Epithelial cell of esophagus (primary cell): ENCODE data around the gene NOC2L.

Experiments used
- DNase-seq: peaks from one replicate; pipeline ENCODE4 v3.0.0; 2010; ENCODE audit warnings: low read depth
- H3K4me3 ChIP-seq: 2 replicates; pipeline ENCODE4 v1.5.1; 2011; ENCODE audit warnings: mild to moderate bottlenecking, low read length, control low read depth
- CTCF ChIP-seq: IDR thresholded peaks from 2 replicates; pipeline ENCODE4 v1.5.1; 2011; ENCODE audit warnings: low read depth, mild to moderate bottlenecking, low read length, control low read depth, inconsistent platforms; ENCODE audit not compliant: insufficient read depth; ENCODE audit errors: missing control alignments

NOC2L gene

GRCh38 chr1:928825-929661 lies 30.0 kb downstream of the NOC2L start:
- no peak overlapping the region for H3K4me3 ChIP-seq
- DNase-seq, result no peak
- no peak for TF ChIP-seq CTCF

- no peak for DNase-seq
- no peak for TF ChIP-seq CTCF
- H3K4me3 ChIP-seq, result no peak overlapping the region
These were observed 31.3 kb downstream of the NOC2L start for GRCh38 chr1:927748-928147.

- TF ChIP-seq CTCF, result no peak
- DNase-seq, result no peak
- H3K4me3 ChIP-seq, result no peak overlapping the region
These were observed 31.8 kb downstream of the NOC2L start for GRCh38 chr1:927234-927633.

GRCh38 chr1:925561-926421 lies 33.3 kb downstream of the NOC2L start:
- no peak for TF ChIP-seq CTCF
- no peak overlapping the region for H3K4me3 ChIP-seq
- no peak for DNase-seq

- H3K4me3 ChIP-seq, result peak overlapping the region; percentile 14
- peak; percentile 47 for DNase-seq
- TF ChIP-seq CTCF, result no peak
These were observed 34.1 kb downstream of the NOC2L start for GRCh38 chr1:924656-925560.

- H3K4me3 ChIP-seq, result no peak overlapping the region
- no peak for TF ChIP-seq CTCF
- DNase-seq, result no peak
These were observed 34.9 kb downstream of the NOC2L start for GRCh38 chr1:923991-924655.
